Thymus (tissue), 11 donors: ENCODE data around the gene SETMAR. TPM values are rescaled to one million over a fixed set of nuclear protein-coding genes. Genes with fewer than 3 reads are reported as not detected.

Source experiments
- DNase-seq, 9 donors: peaks; one replicate each; pipeline ENCODE4 v3.0.0-alpha.2; 2013; ENCODE audit warnings: low spot score in 9 of 9, low read depth in 6 of 9, missing footprints in 1 of 9
- H3K27ac ChIP-seq, 2 donors: one replicate each; pipeline ENCODE4 v1.5.1; 2013; ENCODE audit warnings: control low read depth in 1 of 2, low read depth in 1 of 2, low read length in 1 of 2, mild to moderate bottlenecking in 1 of 2, moderate library complexity in 1 of 2
- H3K27me3 ChIP-seq, 2 donors: one replicate each; pipeline ENCODE4 v1.5.1; 2013; ENCODE audit warnings: low read length in 1 of 2; ENCODE audit not compliant: control insufficient read depth in 2 of 2, insufficient read depth in 1 of 2
- H3K36me3 ChIP-seq, 2 donors: one replicate each; pipeline ENCODE4 v1.5.1; 2013; ENCODE audit warnings: low read length in 1 of 2, mild to moderate bottlenecking in 1 of 2, moderate library complexity in 1 of 2; ENCODE audit not compliant: control insufficient read depth in 2 of 2, insufficient read depth in 2 of 2
- H3K4me1 ChIP-seq, 2 donors: one replicate each; pipeline ENCODE4 v1.5.1; 2013; ENCODE audit warnings: low read length in 2 of 2; ENCODE audit not compliant: control insufficient read depth in 2 of 2, insufficient read depth in 2 of 2
- H3K4me3 ChIP-seq, 2 donors: one replicate each; pipeline ENCODE4 v1.5.1; 2013; ENCODE audit warnings: low read length in 2 of 2, control low read depth in 1 of 2, mild to moderate bottlenecking in 1 of 2
- H3K9me3 ChIP-seq, 2 donors: one replicate each; pipeline ENCODE4 v1.5.1; 2013; ENCODE audit warnings: low read length in 1 of 2, mild to moderate bottlenecking in 1 of 2; ENCODE audit not compliant: control insufficient read depth in 2 of 2, insufficient read depth in 1 of 2
- WGBS: extraction: QIAGEN DNeasy Blood & Tissue Kit; methylation state at CpG from one replicate; pipeline ENCODE4 v1.1.7; 2013; 5-methylcytosine and 5-hydroxymethylcytosine counted together
- polyA plus RNA-seq: library from polyadenylated mRNA; stranded (reverse); fragments of 200-250 nt; gene quantifications from one replicate; pipeline ENCODE4 v1.2.3, GENCODE V29; 2013
- total RNA-seq: library from RNA; stranded (reverse); fragments of 120-200 nt; gene quantifications from one replicate; pipeline ENCODE4 v1.2.4, GENCODE V29; 2013
- donor health status: healthy.

Gene SETMAR
- total and polyA plus RNA-seq, 2 donors: 18.2 to 28.7 TPM

DNA sequence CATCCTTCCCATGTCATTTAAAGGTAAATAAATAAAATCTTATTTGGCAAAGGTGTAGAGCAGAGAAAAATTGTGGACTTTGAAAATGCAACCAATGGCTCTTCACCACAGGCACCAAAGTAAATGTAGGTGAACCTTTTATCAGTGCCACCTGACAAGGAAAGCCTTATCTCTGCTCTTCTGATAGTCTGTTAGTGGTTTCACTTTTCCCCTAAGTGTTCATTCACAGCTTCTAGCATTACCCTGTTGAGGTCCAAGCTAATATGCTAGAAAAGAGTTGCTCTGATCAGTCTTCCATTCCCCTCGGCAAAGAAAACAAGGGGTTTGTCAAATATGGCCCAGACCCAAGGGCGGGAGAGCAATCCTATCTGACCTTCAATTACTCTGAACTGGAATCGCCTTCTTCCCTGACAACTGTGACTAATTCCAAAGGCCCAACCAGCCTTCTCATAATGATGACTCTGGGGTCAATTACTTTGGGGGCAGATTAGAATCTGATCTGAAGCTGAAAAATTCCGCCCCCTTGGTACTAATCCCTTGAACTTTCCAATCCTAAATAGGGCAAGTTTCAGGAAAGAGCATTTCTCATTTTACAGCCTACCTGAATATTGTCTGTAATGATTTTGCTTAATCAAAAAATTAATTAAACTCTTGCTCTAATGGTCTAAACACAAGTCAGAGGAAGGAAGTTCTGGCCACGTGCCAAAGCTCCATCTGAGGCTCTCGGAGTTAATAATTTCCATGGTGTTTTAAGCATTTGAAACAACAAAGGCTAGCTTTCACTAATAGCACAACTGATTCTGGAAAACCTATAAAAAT lies 52.4 kb downstream of the SETMAR start:
- peaks cover 2 to 8% of the 10 kb centered on the region in 2 donors for H3K4me1 ChIP-seq
- no peak overlapping the region for H3K27ac ChIP-seq
- no peaks in the 10 kb centered on the region for H3K27me3 ChIP-seq
- 85% methylated on average over 6 of the region's 6 CpGs for WGBS
- peak in 2 of 9 donors; percentile 4 to 44 for DNase-seq
- no peaks in the 10 kb centered on the region for H3K9me3 ChIP-seq
- H3K4me3 ChIP-seq: no peak overlapping the region
- H3K36me3 ChIP-seq: no peaks in the 10 kb centered on the region

DNA sequence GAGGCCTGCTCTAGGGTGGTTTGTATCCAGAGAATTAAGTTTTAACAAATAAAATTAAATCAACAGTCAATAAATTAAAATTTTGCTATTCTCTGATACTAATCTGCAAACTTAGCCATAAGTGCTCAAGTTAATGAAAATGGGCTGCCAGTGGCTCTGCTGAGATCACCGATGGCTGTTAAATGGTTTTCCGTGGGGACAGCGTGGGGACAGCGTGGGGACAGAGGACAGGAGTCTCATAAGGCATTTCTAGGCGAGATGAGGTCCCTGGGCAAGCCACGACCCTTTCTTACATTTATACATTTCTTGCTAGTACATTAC lies 53.0 kb downstream of the SETMAR start:
- Histone ChIP-seq H3K27ac (no peak overlapping the region), H3K27me3 (no peaks in the 10 kb centered on the region), H3K9me3 (no peaks in the 10 kb centered on the region), H3K4me3 (no peak overlapping the region), H3K4me1 (peaks cover 2 to 8% of the 10 kb centered on the region in 2 donors), H3K36me3 (peaks cover 0 to 2% of the 10 kb centered on the region in 2 donors)
- DNase-seq: no peak
- 98% methylated on average over 6 of the region's 6 CpGs for WGBS

DNA sequence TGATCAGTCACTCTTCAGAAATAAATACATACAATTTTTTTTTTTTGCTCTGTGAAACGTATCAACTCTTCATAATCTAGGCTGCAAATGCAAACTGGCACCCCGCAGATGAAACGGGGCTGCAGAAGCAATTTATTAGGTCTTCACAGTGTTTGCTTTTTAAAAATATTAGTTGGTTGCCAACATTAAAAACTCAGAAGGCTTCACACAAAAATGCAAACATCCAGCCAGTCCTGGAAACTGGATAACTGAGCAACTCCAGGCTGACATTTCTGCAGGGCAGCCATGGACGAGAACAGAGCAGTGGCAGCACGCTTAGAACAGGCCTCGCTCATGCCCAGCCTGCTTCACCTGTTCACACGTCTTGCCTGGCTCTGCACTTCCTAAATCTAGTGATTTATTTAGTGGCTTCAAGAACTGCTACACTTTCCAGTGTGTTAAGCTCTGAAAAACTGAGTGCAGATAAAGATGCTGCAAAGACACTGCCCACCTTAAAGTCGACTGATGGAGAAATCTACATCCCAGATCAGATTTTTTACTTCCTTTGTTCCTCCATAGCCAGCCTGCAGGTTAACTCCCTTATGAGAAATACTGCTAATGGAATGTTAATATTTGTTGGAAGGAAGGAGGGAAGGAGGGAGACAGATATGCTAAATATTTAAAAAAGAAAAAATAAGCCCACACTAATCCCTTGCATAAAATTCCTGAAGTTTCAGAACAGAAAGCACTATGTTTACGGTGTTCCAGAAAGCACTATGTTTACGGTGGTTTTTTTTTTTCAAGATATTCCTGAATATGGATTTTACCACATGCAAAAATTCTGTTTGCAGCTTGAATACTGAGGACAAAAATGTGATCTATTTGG lies 53.6 kb downstream of the SETMAR start:
- Histone ChIP-seq H3K9me3 (no peaks in the 10 kb centered on the region), H3K4me3 (no peak overlapping the region), H3K36me3 (peaks cover 2 to 3% of the 10 kb centered on the region in 2 donors), H3K27ac (no peak overlapping the region), H3K27me3 (no peaks in the 10 kb centered on the region), H3K4me1 (peaks cover 0 to 8% of the 10 kb centered on the region in 2 donors)
- 89% methylated on average over 10 of the region's 10 CpGs for WGBS
- no peak for DNase-seq

DNA sequence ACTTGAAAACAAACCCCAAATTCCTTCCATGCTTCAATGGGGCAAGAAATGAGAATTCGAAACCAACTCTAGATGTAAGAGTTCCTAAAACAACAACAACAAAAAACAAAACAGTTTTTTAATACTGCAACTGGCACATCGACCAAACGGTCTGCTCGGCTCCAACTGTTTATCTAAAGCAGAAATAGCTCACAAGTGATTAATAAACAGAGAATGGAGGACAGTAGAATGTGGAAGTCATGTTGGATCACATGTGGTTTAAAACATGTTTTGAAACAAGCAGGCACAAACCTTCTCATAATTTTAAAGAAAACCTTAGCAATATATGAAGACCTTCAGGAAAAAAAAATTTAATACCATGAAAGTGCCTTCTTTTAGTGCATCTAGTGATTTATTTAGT lies 55.1 kb downstream of the SETMAR start:
- Histone ChIP-seq H3K4me1 (peaks cover 0 to 8% of the 10 kb centered on the region in 2 donors), H3K36me3 (peaks cover 3 to 6% of the 10 kb centered on the region in 2 donors), H3K27ac (no peak overlapping the region), H3K4me3 (no peak overlapping the region), H3K9me3 (no peaks in the 10 kb centered on the region), H3K27me3 (no peaks in the 10 kb centered on the region)
- WGBS: 96% methylated on average over 4 of the region's 4 CpGs
- DNase-seq: no peak

DNA sequence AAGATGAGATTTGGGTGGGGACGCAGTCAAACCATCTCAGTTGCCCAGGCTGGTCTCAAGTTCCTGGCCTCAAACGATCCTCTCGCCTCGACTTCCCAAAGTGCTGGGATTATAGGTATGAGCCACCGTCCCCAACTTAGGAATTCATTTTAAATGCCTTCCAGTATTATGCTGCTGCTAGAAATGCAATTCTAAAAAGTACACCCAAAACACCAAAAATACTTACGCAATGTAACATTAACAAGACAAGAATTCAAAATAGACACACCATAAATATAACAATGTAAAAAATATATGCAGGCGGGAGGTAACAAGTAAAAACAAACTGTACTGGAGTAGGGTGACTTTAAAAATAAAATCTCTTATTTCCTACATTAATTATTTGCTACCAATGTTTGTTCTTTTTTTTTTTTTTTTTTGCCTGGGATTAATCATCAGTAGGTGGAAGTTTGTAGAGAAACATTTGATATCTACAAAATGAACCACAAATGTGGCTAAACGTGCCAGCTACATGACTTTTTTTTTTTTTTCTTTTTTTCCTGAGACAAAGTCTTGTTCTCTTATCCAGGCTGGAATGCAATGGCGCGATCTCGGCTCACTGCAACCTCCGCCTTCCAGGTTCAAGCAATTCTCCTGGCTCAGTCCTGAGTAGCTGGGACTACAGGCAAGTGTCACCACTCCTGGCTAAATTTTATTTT lies 56.8 kb downstream of the SETMAR start:
- no peak overlapping the region for H3K4me3 ChIP-seq
- H3K27me3 ChIP-seq: no peaks in the 10 kb centered on the region
- peaks cover 3 to 6% of the 10 kb centered on the region in 2 donors for H3K36me3 ChIP-seq
- H3K4me1 ChIP-seq: peaks cover 0 to 7% of the 10 kb centered on the region in 2 donors
- H3K27ac ChIP-seq: no peak overlapping the region
- no peak for DNase-seq
- H3K9me3 ChIP-seq: no peaks in the 10 kb centered on the region
- over 99% methylated on average over 12 of the region's 12 CpGs for WGBS

DNA sequence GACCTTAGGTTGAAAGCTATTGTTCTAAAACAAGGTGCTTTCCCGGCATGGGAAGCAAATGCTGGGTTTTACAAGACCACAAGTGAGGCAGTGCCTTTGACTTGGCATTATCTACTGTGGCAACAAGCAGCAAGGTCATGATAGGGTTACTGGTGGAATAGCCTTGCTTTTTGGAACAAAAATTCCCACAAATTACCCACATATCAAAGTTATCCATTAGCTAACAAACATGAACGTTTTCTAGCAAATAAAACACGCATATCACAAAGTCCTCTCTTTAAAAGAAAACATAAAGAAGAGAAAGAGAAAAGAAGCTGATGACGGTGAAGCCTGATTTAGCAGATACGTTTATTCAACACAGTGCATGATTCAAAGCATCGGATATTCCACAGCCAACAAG lies 57.6 kb downstream of the SETMAR start:
- WGBS: 95% methylated on average over 6 of the region's 6 CpGs
- no peaks in the 10 kb centered on the region for H3K27me3 ChIP-seq
- no peaks in the 10 kb centered on the region for H3K4me1 ChIP-seq
- no peaks in the 10 kb centered on the region for H3K9me3 ChIP-seq
- H3K36me3 ChIP-seq: peaks cover 3 to 6% of the 10 kb centered on the region in 2 donors
- no peak overlapping the region for H3K4me3 ChIP-seq
- H3K27ac ChIP-seq: no peak overlapping the region
- DNase-seq: no peak

DNA sequence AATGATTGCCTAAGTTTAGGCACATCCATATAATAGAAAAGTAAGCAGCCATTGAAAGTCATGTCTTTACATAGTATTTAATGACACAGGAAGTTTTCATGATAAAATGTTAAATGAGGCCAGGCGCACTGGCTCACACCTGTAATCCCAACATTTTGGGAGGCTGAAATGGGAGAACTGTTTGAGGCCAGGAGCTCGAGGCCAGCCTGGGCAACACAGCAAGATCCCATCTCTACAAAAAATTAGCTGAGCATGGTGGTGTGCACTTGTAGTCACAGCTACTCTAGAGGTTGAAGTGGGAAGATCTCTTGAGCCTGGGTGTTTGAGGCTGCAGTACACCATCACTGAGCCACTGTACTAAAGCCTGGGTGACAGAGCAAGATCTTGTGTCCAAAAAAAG lies 59.4 kb downstream of the SETMAR start:
- Histone ChIP-seq H3K27me3 (no peaks in the 10 kb centered on the region), H3K27ac (no peak overlapping the region), H3K4me1 (no peaks in the 10 kb centered on the region), H3K4me3 (no peak overlapping the region), H3K36me3 (peaks cover 3 to 6% of the 10 kb centered on the region in 2 donors), H3K9me3 (no peaks in the 10 kb centered on the region)
- 97% methylated on average over 2 of the region's 2 CpGs for WGBS
- DNase-seq: no peak
